Colon (tissue), 2 donors: ENCODE measurements around the gene ANXA4.
"Not testable (repeated sequence)": the region's sequence is repeated elsewhere in the genome, so short reads cannot be mapped to it uniquely, and the experiment has no call there.

Source experiments
- FAIRE-seq: peaks from 2 replicates; lab custom pipeline; 2012; peaks lifted over from hg19 to GRCh38; lab: Jason Lieb, UNC
- donor health status: control.
- donor health status: control.

Gene ANXA4

DNA sequence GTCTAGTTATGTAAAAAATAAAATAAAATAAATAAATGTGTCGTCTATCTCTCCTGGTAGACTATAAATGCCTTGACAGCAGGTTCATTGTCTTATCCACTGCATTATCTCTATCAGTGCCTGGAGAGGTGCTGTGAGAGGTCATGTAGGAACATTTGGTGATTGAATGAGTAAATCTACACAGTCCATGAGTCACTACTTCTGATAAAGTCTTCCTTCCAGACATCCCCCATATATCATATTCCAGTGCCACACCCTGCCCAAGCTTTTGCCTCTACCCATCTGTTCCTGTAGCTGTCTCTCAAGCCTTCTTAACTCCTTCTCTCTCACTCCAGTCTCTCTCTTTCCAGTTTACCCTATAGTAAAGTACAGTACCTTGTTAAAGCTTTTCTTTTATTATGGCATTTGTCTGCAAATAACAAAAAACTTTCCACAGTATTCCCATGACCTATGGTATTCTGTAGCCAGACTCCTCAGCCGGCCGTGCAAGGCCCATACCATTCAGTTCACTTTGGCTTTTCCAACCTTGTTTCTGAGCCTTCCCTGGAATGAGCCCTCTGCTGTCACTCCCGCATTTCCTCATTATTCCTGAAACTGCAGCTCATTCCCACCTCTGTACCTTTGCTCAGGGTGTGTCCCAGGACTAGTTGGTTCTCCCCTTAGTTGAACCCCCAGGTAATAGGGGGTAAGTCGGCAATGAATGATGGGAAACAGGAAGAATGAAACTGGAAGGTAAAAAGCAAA, 37.5 kb downstream of the ANXA4 start:
- no peak for FAIRE-seq

DNA sequence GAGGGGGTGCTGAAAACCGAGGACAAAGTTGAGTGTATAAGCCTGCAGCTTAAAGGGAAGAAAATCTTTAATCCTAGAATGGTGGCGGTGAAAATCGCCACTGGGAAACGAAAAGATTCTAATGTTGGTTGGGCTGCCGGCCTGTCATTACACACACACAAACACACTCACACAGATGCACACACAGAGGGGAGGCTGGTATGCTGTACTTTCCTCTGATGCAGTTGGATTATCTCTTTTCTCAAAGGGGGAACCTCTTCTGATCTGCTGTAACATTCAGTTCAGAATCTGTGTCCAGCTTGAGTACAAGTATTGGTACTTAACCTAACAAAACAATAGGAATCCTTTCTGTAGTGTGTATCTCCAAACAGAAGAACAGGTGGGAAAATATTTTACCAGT, 39.0 kb downstream of the ANXA4 start:
- FAIRE-seq: no peak

DNA sequence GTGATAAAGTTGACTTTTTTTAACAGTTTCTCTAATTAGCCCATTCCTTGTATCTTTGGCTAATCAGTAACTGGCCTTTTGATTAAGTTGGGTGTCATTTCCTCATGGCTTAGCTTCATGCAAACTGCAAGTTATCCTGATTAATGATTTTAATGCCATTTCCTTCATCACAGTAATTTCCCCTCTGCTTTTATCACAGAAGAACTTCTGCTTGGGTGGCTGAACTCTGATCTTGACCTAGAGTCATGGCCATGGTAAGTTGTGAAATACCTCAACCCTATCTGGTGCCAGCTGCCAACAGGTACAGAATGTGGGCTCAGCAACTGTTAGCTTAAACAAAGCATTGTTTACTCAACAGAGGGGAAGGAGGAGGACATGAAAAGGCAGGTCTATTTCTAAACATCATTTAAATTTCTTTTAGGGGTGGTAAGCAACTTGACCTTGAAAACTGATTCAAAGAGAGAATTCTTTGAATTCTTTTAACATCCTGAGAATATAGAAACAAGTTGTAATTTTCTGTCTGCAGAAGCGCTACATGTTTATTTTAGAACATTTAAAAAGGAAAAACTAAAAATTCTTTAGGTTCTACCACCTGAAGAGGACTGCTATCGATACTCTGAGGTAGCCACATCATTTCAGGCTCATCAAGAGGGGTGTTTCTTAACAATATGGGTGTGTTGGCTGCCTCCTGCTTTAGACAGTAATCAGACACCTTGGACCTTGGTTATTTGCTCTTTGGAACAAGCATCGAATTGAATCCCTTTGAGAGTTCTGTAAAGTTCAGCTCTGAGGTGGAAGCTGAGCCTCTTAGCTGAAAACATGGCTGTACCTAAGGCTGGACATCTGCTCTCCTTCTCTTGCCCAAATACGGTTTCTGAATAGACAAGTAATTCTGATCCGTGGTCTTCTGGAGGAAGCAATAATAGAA, 39.7 kb downstream of the ANXA4 start:
- no peak for FAIRE-seq

DNA sequence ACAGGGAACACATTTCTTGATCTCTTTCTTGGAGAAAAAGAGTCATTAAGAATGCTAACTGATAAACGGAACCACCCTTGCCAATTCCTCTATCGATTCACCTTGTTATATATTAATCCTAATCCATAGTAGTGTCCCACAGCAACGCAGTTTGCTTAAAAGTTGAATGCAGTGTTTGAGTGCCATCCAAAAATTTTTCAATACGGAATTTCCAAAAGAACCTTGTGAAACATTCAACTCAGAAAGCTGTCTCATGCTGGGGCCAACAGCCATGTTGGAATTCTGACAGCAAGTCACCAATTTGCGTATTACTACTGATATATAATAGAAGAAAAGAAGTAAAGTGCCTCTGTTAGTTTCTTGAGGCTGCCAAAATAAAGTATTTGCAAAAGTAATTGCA, 42.3 kb downstream of the ANXA4 start:
- FAIRE-seq: no peak

DNA sequence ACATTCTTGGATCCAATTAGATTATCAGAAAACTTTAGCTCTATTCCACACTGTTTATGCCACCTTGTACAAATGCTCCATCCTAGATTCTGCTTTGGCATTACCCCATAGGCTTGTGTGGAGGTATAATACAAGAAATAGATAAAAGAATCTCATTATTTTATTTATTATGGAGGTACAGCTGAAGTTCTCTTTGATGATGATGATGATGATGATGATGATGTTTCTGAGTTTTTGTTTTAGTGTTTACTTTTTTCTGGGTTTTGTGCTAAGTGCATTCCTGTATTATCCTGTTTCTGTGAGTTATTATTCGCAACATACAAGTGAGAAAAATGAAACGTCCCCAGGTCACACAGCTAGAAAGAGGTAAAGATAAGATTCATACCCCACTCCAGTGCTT, 43.4 kb downstream of the ANXA4 start:
- FAIRE-seq: no peak

DNA sequence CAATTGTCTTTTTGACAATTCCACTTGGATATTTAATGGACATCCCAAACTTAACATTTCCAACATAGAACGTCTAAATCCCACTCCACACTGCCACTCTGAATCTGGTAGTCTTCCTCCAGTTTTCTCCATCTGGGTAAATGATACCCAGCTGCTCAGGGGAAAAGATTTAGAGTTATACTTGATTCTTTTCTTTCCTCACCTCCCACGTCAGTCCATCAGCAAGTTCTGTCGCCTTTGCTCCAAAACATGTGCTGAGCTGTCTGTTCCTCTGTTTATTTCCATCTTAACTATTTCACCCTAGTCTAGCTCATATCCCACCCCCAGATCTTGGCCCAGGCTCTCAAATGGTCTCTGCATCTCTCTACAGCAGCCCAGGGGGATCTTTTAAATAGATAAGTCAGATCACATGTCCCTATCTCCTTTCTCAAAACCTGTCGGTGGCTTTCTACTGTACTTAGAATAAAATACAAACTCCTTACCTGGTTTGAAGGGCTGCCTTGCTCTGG, 44.2 kb downstream of the ANXA4 start:
- no peak for FAIRE-seq

DNA sequence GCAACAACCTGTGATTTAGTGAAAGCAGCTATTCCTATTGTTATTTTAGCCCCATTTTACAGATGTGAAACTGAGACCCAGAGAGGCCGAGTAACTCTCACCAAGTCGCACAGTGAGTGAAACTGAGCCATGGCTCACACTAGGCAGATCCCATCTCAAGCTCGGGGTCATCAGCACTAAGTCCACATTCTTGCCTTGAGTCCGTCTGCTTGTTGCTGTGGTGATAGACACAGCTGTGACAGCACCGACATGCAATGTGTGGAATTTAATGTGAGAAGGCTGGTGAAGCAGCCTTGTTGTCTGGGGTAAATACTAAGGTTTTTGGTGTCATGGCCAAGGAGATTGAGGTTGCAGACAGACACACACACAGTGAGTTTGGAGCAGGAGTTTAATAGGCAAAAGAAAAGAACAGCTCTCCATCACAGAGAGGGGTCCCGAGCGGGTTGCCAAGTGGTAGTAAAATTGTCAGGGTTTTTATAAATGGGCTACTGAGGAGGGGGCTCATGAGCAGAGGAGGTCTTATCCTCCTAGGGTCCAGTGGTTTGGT, 47.3 kb downstream of the ANXA4 start:
- no peak for FAIRE-seq

DNA sequence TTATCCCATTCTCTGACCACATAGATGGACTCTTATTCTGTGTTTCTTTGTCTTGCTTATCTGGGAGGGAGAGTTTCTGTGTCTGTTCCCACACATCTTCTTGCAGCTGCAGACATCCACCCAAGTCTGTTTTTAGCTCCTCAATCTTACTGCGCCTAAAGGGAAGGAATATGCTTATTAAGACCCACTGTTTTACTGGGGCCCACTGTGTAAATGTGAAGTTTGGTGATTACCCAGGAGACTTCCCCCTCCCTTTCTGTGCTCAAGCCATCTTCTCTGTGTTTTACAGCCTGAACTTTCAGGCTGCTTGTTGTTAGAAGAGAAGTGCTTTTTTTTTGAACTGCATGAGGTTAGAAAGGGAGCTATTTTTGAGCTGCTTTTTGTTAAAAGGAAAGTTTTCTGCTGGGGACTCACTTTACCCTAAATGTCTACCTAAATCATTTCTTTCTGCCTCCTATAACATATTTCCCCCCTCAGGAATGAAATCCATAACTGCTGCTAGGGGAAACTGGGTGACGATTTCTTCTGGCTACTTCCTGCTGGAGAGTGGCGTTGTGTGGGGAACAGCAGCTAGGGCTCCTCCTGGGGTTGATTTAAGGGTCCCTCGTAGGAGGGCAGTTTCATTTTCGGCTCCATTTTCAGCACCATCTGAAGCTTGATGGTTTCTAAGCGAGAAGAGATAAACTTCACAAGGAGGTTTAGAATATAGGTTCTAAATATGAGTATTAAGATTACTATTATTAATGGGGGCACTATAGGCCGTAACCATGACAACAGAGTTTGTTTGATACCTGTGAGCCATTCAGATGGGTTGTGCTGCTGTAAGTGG, 48.1 kb downstream of the ANXA4 start:
- FAIRE-seq: no peak

DNA sequence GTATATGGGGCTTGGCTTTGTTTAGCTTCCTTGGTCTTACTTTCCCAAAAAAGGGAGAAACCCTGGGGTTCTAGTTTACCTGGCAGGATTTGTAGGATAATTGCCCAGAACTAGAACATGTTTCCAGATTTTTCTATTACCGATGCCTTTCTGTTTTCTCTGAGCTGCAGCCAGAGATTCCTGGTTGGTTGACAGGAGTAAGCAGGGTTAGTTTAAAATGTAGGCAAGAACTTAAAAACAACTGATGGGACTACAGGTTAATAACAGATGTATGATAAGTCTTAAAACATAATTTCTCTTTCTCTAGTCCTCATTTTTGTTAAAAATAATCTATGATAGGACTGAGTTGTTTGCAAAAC, 48.6 kb downstream of the ANXA4 start:
- FAIRE-seq: no peak

DNA sequence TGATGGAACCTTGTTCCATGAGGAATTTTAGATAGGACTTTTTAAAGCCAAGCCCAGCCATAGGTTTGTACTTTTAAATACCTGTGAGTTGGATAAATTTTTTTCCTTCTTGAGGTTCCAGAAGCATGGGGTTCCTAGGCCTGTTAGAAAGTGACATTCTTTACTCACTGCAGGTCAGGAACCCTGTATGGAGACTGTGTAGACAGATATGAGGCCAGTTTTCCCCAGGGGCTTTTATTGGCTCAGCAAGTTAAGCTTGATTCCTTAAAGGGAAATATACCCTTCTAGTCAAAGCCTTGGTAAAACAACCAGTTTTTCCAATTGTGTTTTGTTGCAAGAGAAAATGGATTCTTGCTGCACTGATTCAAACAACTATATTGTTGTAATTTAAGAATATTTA, 49.1 kb downstream of the ANXA4 start:
- no peak for FAIRE-seq

DNA sequence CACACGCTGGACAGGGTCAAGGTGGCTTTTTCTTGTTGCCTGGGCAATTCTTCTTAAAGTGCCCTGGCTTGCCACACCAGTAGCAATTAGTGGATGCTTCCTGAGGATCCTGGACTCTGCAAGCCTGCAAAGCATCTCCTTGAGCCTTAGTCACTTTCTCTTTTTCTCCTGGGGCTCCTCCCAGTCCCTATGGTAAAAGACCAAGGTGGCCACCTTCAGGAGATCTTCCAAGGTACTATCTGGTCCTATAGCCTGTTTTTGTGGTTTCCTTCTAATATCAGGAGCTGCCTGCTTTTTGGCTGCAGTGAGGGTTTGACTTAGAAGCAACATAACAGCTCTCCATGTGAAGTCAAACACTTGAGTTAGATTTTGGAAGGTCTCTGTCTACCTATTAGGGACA, 54.2 kb downstream of the ANXA4 start:
- no peak for FAIRE-seq

DNA sequence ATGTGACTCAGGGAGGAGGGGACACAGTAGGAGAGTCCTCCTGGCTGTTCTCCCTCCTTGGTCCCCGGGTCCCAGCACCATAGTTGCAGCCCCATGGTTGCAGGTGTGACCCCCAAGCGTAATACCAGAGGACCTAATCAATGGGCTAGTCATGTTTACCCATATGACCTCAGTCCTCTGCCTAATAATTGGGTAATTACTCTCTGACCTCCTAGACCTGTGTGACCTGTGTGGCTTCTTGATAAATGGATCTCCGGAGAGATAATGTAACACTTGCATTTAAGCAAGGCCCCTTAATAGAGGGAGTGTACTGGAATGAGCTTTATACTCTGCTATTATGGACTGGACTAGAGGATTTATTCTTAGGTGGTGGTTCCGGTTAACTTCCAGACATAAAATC, 55.3 kb downstream of the ANXA4 start:
- no peak for FAIRE-seq

DNA sequence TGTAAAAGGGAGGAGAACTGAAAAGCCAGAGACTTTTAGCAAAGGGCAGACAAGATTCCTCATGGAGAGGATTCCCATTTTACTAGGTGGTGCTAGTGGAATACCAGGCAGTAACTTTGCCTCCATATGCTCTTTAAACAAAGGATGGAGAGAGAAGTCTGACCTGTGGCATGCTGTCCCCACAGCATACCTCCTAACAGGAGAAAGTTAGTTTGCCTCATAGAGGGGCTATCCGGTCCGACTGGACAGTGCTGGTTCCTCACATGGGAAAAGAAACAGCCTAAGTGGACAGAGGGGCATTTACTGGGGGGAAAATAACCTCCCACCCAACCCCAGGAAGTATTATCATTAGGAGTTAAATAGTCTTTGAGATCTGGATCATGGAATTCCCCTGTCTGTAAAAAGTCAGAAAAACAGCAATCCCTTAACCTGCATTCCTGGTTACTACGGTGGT, 55.9 kb downstream of the ANXA4 start:
- FAIRE-seq: no peak

DNA sequence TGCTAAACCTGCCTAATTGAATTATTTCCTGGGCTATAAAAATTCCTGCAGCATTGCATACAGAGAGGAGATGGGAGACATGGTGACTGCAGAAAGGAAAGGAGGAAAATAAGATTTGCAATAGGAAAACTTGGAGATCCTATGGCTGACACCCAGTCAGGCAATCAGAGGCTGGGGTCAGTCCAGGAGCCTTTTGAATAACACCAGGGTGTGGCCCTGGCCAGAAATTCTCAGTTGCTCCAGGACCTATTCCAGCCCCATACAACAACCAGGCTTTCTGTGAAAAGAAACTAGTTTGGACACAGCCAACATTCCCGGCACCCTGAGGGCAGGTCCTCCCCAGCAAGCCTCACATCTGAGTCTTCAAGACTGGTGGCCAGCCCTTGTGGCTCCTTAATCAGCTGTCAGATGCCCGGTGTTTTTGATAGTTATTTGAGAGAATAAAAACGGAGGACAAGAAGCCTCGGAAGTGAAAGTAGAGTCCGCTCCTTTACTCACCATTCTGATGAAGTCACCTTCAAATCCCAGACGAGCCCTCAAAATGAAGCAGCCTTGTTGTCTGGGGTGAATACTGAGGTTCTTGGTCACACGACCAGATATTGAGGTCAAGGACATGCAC, 56.5 kb downstream of the ANXA4 start:
- FAIRE-seq: no peak

DNA sequence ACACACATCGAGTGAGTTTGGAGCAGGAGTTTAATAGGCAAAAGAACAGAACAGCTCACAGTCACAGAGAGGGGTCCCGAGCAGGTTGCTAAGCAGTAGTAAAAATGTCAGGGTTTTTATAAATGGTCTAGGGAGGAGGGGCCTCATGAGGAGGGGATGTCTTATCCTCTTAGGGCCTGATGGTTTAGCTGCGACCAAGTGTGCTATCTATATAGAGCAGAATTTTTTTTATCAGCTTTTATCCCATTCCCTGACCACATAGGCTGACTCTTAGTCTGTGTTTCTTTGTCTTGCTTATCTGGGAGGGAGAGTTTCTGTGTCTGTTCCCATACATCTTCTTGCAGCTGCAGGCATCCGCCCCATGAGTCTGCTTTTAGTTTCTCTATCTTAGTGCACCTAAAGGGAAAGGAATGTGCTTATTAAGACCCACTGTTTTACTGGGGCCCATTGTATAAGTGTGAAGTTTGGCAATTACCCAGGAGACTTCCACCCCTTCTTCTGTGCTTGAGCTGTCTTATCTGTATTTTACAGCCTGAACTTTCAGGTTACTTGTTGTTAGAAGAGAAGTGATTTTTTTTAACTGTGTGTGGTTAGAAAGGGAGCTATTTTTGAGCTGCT, 57.1 kb downstream of the ANXA4 start:
- no peak for FAIRE-seq

DNA sequence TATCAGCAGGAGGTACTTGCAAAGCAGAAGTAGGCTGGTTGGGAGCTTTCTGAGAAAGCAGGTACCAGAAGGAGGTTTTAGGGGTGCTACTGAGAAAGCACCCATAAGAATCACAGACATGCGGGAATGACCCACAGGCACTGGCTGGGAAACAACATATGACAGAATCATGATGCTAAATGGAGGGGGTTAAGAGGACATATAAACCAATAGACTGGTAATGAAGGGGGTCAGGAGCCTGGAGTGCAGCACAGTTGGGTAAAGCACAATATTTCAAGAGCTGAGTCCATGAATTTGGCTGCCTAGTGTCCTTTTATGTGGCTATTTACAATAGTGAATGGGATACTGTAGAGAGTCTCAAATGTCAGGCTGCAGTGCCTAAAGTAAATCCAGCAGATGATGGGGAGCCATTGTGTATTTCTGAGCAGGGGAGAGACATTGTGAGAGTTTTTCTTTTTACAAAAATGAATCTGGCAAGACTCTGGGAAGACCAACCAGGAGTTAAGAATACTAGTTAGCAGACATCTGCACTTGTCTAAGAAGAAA, 59.9 kb downstream of the ANXA4 start:
- no peak for FAIRE-seq

DNA sequence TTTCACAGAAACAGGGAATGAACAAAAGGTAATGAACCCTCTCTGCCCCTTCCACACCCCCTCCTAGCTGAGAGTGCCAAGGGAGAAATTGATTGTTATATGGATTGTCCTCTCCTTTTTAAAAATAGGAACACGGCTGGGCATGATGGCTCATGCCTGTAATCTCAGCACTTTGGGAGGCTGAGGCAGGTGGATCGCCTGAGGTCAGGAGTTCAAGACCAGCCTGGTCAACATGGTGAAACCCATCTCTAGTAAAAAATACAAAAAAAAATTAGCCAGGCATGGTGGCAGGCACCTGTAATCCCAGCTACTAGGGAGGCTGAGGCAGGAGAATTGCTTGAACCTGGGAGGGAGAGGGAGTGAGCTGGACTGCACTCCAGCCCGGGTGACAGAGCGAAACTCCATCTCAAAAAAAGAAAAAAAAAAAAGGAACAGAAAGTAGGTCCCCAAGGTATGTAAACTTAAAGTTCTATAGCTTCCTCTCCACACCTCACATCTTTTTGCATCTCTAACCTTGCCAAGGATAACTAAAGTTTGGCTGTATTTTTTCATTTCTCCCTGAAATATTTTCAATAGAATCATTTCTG, 60.9 kb downstream of the ANXA4 start:
- not testable (repeated sequence) for FAIRE-seq

DNA sequence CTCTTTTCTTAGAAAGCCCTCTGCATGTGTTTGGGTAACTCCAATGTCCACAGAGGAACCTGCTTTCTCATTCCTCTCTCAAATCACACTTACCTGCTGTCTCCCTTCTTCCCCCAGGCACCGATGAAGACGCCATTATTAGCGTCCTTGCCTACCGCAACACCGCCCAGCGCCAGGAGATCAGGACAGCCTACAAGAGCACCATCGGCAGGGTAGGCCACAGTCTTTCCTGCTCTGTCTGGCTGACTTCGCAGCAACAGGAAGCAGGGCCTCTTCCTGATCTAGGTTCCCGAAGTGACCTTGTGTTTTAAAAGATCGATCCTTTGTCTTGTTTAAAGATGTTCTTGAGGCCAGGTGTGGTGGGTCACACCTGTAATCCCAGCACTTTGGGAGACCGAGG, 62.5 kb downstream of the ANXA4 start:
- no peak for FAIRE-seq

DNA sequence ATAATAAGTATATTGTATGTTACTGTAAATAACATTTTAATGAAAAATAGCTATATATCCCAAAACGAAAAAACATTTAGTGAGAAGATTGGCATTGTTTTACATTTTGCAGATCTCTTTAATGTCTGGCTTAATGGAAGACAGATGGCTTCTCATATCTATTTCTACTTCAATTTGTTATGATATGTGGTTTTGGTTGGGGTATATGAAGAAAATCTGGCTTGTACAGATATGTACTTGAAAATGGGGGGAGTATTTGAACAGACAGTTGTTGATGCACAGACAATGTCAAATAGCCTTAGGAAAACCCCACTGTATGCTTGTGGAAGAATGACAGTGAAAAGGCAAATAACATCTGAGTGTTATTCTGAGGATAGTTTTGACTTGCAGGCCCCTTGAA, 64.0 kb downstream of the ANXA4 start:
- no peak for FAIRE-seq

DNA sequence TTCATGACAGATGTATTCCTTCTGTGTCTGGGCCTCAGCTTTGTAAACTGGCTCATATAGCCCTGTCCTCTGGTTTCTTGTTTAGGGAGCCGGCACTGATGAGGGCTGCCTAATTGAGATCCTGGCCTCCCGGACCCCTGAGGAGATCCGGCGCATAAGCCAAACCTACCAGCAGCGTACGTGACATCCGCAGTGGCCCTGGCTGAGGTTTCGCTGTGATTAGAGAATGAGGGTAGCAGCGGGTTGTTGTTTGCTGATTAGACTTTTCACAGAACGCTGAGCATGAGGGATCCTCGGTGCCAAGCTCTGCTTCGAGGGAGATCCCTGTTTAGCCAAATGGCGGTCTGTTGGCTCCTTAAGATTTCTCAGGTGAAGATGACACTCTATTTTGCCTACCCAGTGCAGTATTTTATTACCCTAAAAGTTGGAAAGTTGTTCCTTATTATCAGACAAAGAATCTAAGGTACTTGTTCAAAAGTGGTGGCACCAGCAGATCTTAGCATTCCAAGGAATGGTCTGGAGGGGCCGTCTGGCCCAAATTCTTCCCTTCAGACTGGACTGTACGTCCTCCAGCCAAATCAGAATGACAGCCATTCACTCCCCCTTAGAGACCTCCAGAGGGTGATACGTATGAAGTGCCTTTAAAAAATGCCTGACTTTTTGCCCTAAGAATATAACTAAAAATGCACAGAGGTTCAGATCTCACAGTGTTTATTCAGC, 66.0 kb downstream of the ANXA4 start:
- no peak for FAIRE-seq
